GM18867 (cell line): ENCODE results near the gene LRRC32.

Source experiments
- ATAC-seq: cut with Tn5 transposase; IDR thresholded peaks from one replicate; pipeline ENCODE4 v1.9.1; 2021; ENCODE audit warnings: mild to moderate bottlenecking, moderate library complexity; ENCODE audit not compliant: unreplicated experiment

The LRRC32 gene

GRCh38 chr11:76699451-76700091 is 29.0 kb upstream of the LRRC32 start:
- ATAC-seq: no peak

- no peak for ATAC-seq
Observed at GRCh38 chr11:76698321-76699043, 27.9 kb upstream of the LRRC32 start.

GRCh38 chr11:76696756-76697155 is 26.2 kb upstream of the LRRC32 start:
- ATAC-seq: no peak

- no peak for ATAC-seq
Observed at GRCh38 chr11:76695771-76696170, 25.2 kb upstream of the LRRC32 start.

- ATAC-seq: no peak
Observed at GRCh38 chr11:76695133-76695532, 24.6 kb upstream of the LRRC32 start.

GRCh38 chr11:76694664-76695063 is 24.1 kb upstream of the LRRC32 start:
- ATAC-seq: no peak

GRCh38 chr11:76693806-76694205 is 23.3 kb upstream of the LRRC32 start:
- ATAC-seq: no peak

GRCh38 chr11:76692956-76693355 is 22.4 kb upstream of the LRRC32 start:
- ATAC-seq: no peak

- no peak for ATAC-seq
Observed at GRCh38 chr11:76691655-76692054, 21.1 kb upstream of the LRRC32 start.

GRCh38 chr11:76690736-76691135 is 20.2 kb upstream of the LRRC32 start:
- ATAC-seq: no peak

GRCh38 chr11:76689313-76690260 is 19.0 kb upstream of the LRRC32 start:
- no peak for ATAC-seq

- no peak for ATAC-seq
Observed at GRCh38 chr11:76688146-76688545, 17.6 kb upstream of the LRRC32 start.

- ATAC-seq: no peak
Observed at GRCh38 chr11:76686261-76687079, 15.9 kb upstream of the LRRC32 start.

- ATAC-seq: no peak
Observed at GRCh38 chr11:76685831-76686230, 15.3 kb upstream of the LRRC32 start.

GRCh38 chr11:76685237-76685636 is 14.7 kb upstream of the LRRC32 start:
- ATAC-seq: no peak

- no peak for ATAC-seq
Observed at GRCh38 chr11:76684516-76684915, 14.0 kb upstream of the LRRC32 start.

- ATAC-seq: no peak
Observed at GRCh38 chr11:76683161-76684095, 12.9 kb upstream of the LRRC32 start.

- no peak for ATAC-seq
Observed at GRCh38 chr11:76682684-76683083, 12.1 kb upstream of the LRRC32 start.

GRCh38 chr11:76682106-76682505 is 11.6 kb upstream of the LRRC32 start:
- no peak for ATAC-seq
